Esophagus squamous epithelium (tissue), 5 donors: ENCODE results near the gene ABCA5. TPM values are rescaled to one million over a fixed set of nuclear protein-coding genes. Genes with fewer than 3 reads are reported as not detected.

Experiments
- DNase-seq: peaks from one replicate; lab custom pipeline; 2025; lab: John Stamatoyannopoulos, UW
- H3K27ac ChIP-seq, 4 donors: fragments of 200-600 bp; sonication (generic); one replicate each; pipeline ENCODE4 v1.5.1; 2016 to 2019; ENCODE audit warnings: mild to moderate bottlenecking in 1 of 4
- H3K27me3 ChIP-seq, 4 donors: fragments of 200-600 bp; sonication (generic); 1 replicate in 3 of 4; 2 replicates in 1 of 4; pipeline versions ENCODE4 v1.5.1 to v1.6.0; 2017 to 2021; ENCODE audit warnings: antibody characterized with exemption in 1 of 4
- H3K36me3 ChIP-seq, 3 donors: fragments of 200-600 bp; sonication (generic); one replicate each; pipeline ENCODE4 v1.5.1; 2016 to 2019
- H3K4me1 ChIP-seq, 3 donors: fragments of 200-600 bp; sonication (generic); one replicate each; pipeline ENCODE4 v1.5.1; 2017 to 2019
- H3K4me3 ChIP-seq, 4 donors: fragments of 200-600 bp; sonication (generic); 1 replicate in 3 of 4; 2 replicates in 1 of 4; pipeline ENCODE4 v1.5.1; 2016 to 2019; ENCODE audit warnings: mild to moderate bottlenecking in 2 of 4, moderate library complexity in 1 of 4
- H3K9me3 ChIP-seq, 3 donors: fragments of 200-600 bp; sonication (generic); one replicate each; pipeline ENCODE4 v1.5.1; 2016 to 2019
- POLR2A ChIP-seq, 4 donors: fragments of 450-650 bp; IDR thresholded peaks; one replicate each; pipeline ENCODE4 v1.6.1; 2017; ENCODE audit warnings: antibody characterized with exemption in 4 of 4, mild to moderate bottlenecking in 4 of 4, moderate library complexity in 3 of 4
- WGBS, 2 donors: methylation state at CpG; one replicate each; pipeline ENCODE4 v1.1.5; 2018; 5-methylcytosine and 5-hydroxymethylcytosine counted together
- intact Hi-C: fragments of 100-400 bp; cut with DNase I; formaldehyde crosslinking; loops from one replicate; pipeline ENCODE4 v1.15.0; 2022
- total RNA-seq, 4 donors: library from RNA; depleted of rRNA; stranded (reverse); fragments of >200 nt; gene quantifications; one replicate each; pipeline ENCODE4 v1.1.0, GENCODE V29; 2016
- TF ChIP-seq, protein P1 (sequence below), 6 experiments: fragments of 450-650 bp in 4 of 6; fragments of 200-600 bp in 2 of 6; sonication (generic) in 2 of 6; IDR thresholded peaks; one replicate each; pipeline ENCODE4 v1.5.1; 2016 to 2019; ENCODE audit warnings: antibody characterized with exemption in 6 of 6, mild to moderate bottlenecking in 4 of 6, moderate library complexity in 4 of 6
- donor health status: DM: yes; HTN: yes; CAD: no.

The ABCA5 gene
- total RNA-seq, 4 donors from 2014 or later: 20.0 to 60.7 (median 28.1) TPM

DNA sequence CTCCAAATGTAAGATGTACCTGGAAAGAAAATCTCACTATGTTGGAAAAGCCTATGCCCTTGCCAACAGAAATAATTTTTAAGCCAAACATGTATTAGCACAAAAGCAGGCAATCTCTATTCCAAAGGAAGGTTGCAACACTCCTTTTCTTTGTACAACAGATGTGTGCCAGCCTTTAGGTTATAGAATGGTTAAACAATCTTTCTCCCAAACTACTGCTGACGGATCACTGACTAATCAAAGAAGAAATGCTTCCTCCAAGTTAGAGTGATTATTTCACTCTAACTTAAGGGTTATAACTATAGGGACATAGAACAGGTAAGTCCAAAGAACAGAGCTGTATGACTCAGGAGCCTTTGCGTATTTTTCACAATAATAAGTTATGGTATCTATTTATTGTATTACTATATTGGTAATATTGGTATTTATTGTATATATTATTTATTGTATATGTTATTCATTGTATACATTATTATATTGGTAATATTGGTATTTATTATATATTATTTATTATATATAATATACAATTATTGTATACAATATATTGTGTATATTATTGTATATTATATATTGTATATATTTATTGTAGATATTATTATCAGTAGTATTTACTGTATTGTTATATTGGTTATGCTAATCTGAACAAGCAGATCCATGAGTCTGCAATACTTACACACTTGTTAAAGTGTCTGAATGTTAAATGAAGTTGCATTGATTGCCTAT is 36.7 kb upstream of the ABCA5 start:
- Histone ChIP-seq H3K27ac (no peak overlapping the region), H3K4me3 (no peak overlapping the region), H3K27me3 (no peaks in the 10 kb centered on the region), H3K36me3 (no peaks in the 10 kb centered on the region), H3K9me3 (no peaks in the 10 kb centered on the region), H3K4me1 (peaks cover 0 to 8% (median 0%) of the 10 kb centered on the region in 3 donors)
- intact Hi-C loops: no loop called here
- WGBS, 2 donors: 34 to 49% methylated on average over 2 of the region's 2 CpGs
- DNase-seq: no peak
- no peak for TF ChIP-seq POLR2A (IDR thresholded peaks at IDR 0.05)

DNA sequence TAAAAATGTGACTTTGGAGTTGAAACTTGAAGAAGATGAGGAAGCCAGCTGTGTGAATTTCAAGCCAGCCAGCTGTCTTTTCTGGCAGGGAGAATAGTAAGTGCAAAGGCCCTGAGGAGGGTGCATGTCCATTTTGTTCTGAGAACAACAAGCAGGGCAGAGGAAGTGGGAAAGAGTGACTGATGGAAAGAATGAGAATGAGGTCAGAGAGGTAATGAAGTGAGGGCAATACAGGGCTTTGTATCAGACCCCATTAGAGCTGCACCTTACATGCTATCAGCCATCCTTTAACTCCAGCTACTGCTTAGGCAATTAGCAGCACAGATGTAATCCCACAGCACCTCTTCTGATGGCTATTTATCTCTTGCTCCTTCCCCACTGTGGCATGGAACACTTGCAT is 34.2 kb upstream of the ABCA5 start:
- TF ChIP-seq, protein P1, sequence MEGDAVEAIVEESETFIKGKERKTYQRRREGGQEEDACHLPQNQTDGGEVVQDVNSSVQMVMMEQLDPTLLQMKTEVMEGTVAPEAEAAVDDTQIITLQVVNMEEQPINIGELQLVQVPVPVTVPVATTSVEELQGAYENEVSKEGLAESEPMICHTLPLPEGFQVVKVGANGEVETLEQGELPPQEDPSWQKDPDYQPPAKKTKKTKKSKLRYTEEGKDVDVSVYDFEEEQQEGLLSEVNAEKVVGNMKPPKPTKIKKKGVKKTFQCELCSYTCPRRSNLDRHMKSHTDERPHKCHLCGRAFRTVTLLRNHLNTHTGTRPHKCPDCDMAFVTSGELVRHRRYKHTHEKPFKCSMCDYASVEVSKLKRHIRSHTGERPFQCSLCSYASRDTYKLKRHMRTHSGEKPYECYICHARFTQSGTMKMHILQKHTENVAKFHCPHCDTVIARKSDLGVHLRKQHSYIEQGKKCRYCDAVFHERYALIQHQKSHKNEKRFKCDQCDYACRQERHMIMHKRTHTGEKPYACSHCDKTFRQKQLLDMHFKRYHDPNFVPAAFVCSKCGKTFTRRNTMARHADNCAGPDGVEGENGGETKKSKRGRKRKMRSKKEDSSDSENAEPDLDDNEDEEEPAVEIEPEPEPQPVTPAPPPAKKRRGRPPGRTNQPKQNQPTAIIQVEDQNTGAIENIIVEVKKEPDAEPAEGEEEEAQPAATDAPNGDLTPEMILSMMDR (IDR thresholded peaks at IDR 0.05): no peak
- TF ChIP-seq POLR2A (IDR thresholded peaks at IDR 0.05): no peak
- H3K4me1 ChIP-seq: peaks cover 0 to 8% (median 0%) of the 10 kb centered on the region in 3 donors
- no peak for DNase-seq
- no peak overlapping the region for H3K4me3 ChIP-seq
- H3K27me3 ChIP-seq: no peaks in the 10 kb centered on the region
- no peak overlapping the region for H3K27ac ChIP-seq
- intact Hi-C loops: no loop called here
- H3K9me3 ChIP-seq: no peaks in the 10 kb centered on the region
- no peaks in the 10 kb centered on the region for H3K36me3 ChIP-seq

DNA sequence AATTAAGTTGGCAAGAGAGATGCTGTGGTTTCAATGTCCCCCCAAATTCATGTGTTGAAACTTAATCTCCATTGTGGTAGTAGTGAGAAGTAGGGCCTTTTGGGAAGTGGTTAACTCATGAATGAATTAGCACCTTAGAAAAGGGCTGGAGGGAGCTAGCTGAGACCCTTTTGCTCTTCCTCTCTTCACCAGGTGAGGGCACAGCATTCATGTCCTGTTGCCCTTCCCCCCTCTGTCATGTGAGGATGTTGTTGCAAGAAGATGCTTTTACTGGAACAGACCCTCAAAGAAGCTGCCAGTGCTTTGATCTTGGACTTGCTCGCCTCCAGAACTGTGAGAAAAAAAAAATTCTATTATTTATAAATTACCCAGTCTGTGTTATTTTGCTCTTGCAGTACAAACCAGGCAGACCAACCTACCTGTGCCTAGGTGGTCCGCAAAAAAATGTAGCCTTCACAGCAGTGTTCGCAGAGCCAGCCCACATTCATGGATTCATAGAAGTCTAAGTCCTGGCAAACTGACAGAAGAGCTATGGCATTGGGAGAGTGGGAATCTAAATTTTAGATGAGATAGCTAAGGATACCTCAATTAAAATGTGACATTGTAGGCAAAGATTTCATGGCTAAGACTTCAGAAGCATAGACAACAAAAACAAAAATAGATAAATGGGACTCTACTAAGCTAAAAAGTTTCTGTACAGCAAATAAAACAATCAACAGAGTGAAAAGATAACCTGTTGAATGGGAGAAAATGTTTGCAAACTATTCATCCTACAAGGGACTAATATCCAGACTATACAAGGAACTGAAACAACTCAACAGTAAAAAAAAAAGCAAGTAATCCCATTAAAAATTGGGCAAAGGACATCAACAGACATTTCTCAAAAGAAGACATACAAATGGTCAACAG is 32.0 kb upstream of the ABCA5 start:
- Histone ChIP-seq H3K27ac (no peak overlapping the region), H3K4me3 (no peak overlapping the region), H3K4me1 (peaks cover 0 to 8% (median 0%) of the 10 kb centered on the region in 3 donors), H3K9me3 (no peaks in the 10 kb centered on the region), H3K27me3 (no peaks in the 10 kb centered on the region), H3K36me3 (no peaks in the 10 kb centered on the region)
- no peak for DNase-seq
- WGBS, 2 donors: 75 to 89% methylated on average over 3 of the region's 3 CpGs
- intact Hi-C loops: no loop called here
- no peak for TF ChIP-seq POLR2A (IDR thresholded peaks at IDR 0.05)
- TF ChIP-seq, protein P1 (IDR thresholded peaks at IDR 0.05): no peak

DNA sequence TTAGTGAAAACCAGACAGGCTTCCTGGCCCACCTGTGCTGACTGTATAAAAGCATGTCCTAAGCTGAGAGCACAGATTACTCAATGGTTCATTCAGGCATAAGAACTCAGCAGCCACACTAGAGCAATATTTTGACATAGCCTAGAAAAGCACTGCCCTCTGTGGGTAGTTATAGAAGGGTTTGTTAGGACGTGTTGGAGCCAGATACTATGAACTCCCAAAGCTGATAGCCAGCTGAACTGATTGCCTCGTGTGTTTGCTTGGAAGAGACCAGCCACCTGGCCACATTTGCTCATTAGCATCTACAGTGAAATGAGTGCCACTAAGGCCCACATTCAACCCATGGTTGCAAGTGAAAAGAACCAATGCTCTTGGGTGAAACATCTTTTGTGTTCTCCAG is 30.8 kb upstream of the ABCA5 start:
- Histone ChIP-seq H3K36me3 (no peaks in the 10 kb centered on the region), H3K4me3 (no peak overlapping the region), H3K27ac (no peak overlapping the region), H3K9me3 (no peaks in the 10 kb centered on the region), H3K27me3 (no peaks in the 10 kb centered on the region), H3K4me1 (no peaks in the 10 kb centered on the region)
- intact Hi-C loops: no loop called here
- 30 to 31% methylated on average over 1 to 2 of the region's 2 CpGs for WGBS, 2 donors
- no peak for DNase-seq
- TF ChIP-seq, protein P1 (IDR thresholded peaks at IDR 0.05): no peak
- no peak for TF ChIP-seq POLR2A (IDR thresholded peaks at IDR 0.05)

DNA sequence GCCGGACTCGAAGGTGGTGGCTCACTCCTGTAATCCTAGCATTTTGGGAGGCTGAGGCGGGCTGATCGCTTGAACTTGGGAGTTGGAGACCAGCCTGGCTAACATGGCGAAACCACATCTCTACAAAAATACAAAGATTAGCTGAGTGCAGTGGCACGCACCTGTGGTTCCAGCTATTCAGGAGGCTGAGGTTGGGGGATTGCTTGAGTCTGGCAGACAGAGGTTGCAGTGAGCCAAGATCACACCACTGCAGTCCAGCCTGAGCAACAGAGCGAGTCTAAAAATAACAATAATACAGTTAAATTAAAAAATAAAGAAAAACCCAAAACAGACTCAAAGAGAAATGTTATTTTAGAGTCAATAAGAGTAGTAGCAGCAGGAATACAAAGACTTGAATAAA is 29.7 kb upstream of the ABCA5 start:
- TF ChIP-seq, protein P1 (IDR thresholded peaks at IDR 0.05): no peak
- Histone ChIP-seq H3K27me3 (no peaks in the 10 kb centered on the region), H3K9me3 (no peaks in the 10 kb centered on the region), H3K36me3 (no peaks in the 10 kb centered on the region), H3K27ac (no peak overlapping the region), H3K4me3 (no peak overlapping the region), H3K4me1 (no peaks in the 10 kb centered on the region)
- 90 to 99% methylated on average over 5 to 7 of the region's 7 CpGs for WGBS, 2 donors
- intact Hi-C loops: no loop called here
- DNase-seq: no peak
